ENCODE measurements around the gene ANKRD22. TPM values are rescaled to one million over a fixed set of nuclear protein-coding genes. Genes with fewer than 3 reads are reported as not detected.
A peak's percentile ranks its signal among the peaks of the same experiment; 100 is the strongest.

Gene ANKRD22
- polyA plus RNA-seq, 1 donor (not counting 4 experiments of a cell fraction or from before 2014, with no cell fraction given), result 4.4 TPM

GRCh38 chr10:88841316-88842111 is 10.1 kb downstream of the ANKRD22 start:
- Histone ChIP-seq H3K27me3 (ENCODE audit: control insufficient read depth, extremely low read depth, insufficient read depth, low read length) (no peaks in the 10 kb centered on the region), H3K9me3 (ENCODE audit: control insufficient read depth, low read depth, low read length) (no peaks in the 10 kb centered on the region), H2AFZ (ENCODE audit: control insufficient read depth, low read length) (peak overlapping the region; percentile 34), H3K4me3 (ENCODE audit: control insufficient read depth in 2 of 3, extremely low read depth in 1 of 3, insufficient read depth in 2 of 3, low read depth in 1 of 3, low read length in 3 of 3) (no peak overlapping the region), H3K36me3 (ENCODE audit: control insufficient read depth in 2 of 2, extremely low read depth in 1 of 2, insufficient read depth in 2 of 2, low read length in 2 of 2) (no peaks in the 10 kb centered on the region), H3K9me1 (ENCODE audit: control insufficient read depth, extremely low read depth, insufficient read depth, low read length) (no peaks in the 10 kb centered on the region), H3K27ac (ENCODE audit: control insufficient read depth, insufficient read depth, low read length) (no peak overlapping the region), H3K79me2 (ENCODE audit: control insufficient read depth, insufficient read depth, low read length) (no peaks in the 10 kb centered on the region), H3K4me2 (ENCODE audit: control insufficient read depth, extremely low read depth, insufficient read depth, low read depth, low read length) (no peak overlapping the region), H4K20me1 (ENCODE audit: control insufficient read depth, extremely low read depth, insufficient read depth, low read length) (no peaks in the 10 kb centered on the region), H3K9ac (ENCODE audit: control insufficient read depth, extremely low read depth, insufficient read depth, low read length) (no peak overlapping the region), H3K4me1 (ENCODE audit: control insufficient read depth, extremely low read depth, insufficient read depth, low read length) (peaks cover 13% of the 10 kb centered on the region)
- FAIRE-seq (no peak), DNase-seq (ENCODE audit: low read depth, low spot score) (no peak)
- dilution Hi-C loops (cut with MboI; ENCODE audit: extremely low pct_ligation_motif_present, low sequenced_read_pairs), result no loop called here
- TF ChIP-seq CTCF (optimal IDR thresholded peaks at IDR 0.05 in 1 of 3, IDR thresholded peaks at IDR 0.05 in 1 of 3, conservative IDR thresholded peaks at IDR 0.05 in 1 of 3; ENCODE audit: extremely low read depth in 1 of 3, insufficient read depth in 2 of 3, low read length in 3 of 3) (no peak), EZH2 (IDR thresholded peaks at IDR 0.05; ENCODE audit: low read length) (no peak)

- no peak overlapping the region for H3K27ac ChIP-seq (ENCODE audit: control insufficient read depth, insufficient read depth, low read length)
- no peaks in the 10 kb centered on the region for H3K79me2 ChIP-seq (ENCODE audit: control insufficient read depth, insufficient read depth, low read length)
- dilution Hi-C loops (cut with MboI; ENCODE audit: extremely low pct_ligation_motif_present, low sequenced_read_pairs), result no loop called here
- DNase-seq (ENCODE audit: low read depth, low spot score) (no peak), FAIRE-seq (no peak)
- no peaks in the 10 kb centered on the region for H4K20me1 ChIP-seq (ENCODE audit: control insufficient read depth, extremely low read depth, insufficient read depth, low read length)
- TF ChIP-seq EZH2 (IDR thresholded peaks at IDR 0.05; ENCODE audit: low read length), result no peak
- no peak for TF ChIP-seq CTCF (optimal IDR thresholded peaks at IDR 0.05 in 1 of 3, IDR thresholded peaks at IDR 0.05 in 1 of 3, conservative IDR thresholded peaks at IDR 0.05 in 1 of 3; ENCODE audit: extremely low read depth in 1 of 3, insufficient read depth in 2 of 3, low read length in 3 of 3)
- H2AFZ ChIP-seq (ENCODE audit: control insufficient read depth, low read length), result no peak overlapping the region
- no peaks in the 10 kb centered on the region for H3K9me1 ChIP-seq (ENCODE audit: control insufficient read depth, extremely low read depth, insufficient read depth, low read length)
- H3K4me1 ChIP-seq (ENCODE audit: control insufficient read depth, extremely low read depth, insufficient read depth, low read length), result peaks cover 13% of the 10 kb centered on the region
- no peak overlapping the region for H3K4me2 ChIP-seq (ENCODE audit: control insufficient read depth, extremely low read depth, insufficient read depth, low read depth, low read length)
- no peaks in the 10 kb centered on the region for H3K36me3 ChIP-seq (ENCODE audit: control insufficient read depth in 2 of 2, extremely low read depth in 1 of 2, insufficient read depth in 2 of 2, low read length in 2 of 2)
- H3K9me3 ChIP-seq (ENCODE audit: control insufficient read depth, low read depth, low read length), result no peaks in the 10 kb centered on the region
- H3K4me3 ChIP-seq (ENCODE audit: control insufficient read depth in 2 of 3, extremely low read depth in 1 of 3, insufficient read depth in 2 of 3, low read depth in 1 of 3, low read length in 3 of 3), result no peak overlapping the region
- no peak overlapping the region for H3K9ac ChIP-seq (ENCODE audit: control insufficient read depth, extremely low read depth, insufficient read depth, low read length)
- no peaks in the 10 kb centered on the region for H3K27me3 ChIP-seq (ENCODE audit: control insufficient read depth, extremely low read depth, insufficient read depth, low read length)
Measured at GRCh38 chr10:88840881-88841280, 10.8 kb downstream of the ANKRD22 start.

All from keratinocyte (primary cell).